NCI-H460 (cell line): ENCODE results near the gene GNAS-AS1. TPM values are rescaled to one million over a fixed set of nuclear protein-coding genes. Genes with fewer than 3 reads are reported as not detected.

Source experiments
- DNase-seq: peaks from one replicate; pipeline ENCODE4 v3.0.0-alpha.2; 2016; ENCODE audit warnings: low read depth; ENCODE audit errors: extremely low read depth
- polyA plus RNA-seq: library from polyadenylated mRNA; depleted of rRNA; stranded (reverse); fragments of >200 nt; gene quantifications from 2 replicates; pipeline ENCODE4 v1.2.3, GENCODE V29; 2014; cell fraction: nucleus; rRNA removed
- total RNA-seq: library from RNA; depleted of rRNA; stranded (reverse); fragments of >200 nt; shearing (Covaris generic); gene quantifications from 2 replicates; pipeline ENCODE4 v1.2.3, GENCODE V29; 2014; rRNA removed

GNAS-AS1 gene
- total RNA-seq: 1.7 and 1.8 TPM in 2 replicates
- polyA plus RNA-seq: 0.26 and 2.1 TPM in 2 replicates

DNA sequence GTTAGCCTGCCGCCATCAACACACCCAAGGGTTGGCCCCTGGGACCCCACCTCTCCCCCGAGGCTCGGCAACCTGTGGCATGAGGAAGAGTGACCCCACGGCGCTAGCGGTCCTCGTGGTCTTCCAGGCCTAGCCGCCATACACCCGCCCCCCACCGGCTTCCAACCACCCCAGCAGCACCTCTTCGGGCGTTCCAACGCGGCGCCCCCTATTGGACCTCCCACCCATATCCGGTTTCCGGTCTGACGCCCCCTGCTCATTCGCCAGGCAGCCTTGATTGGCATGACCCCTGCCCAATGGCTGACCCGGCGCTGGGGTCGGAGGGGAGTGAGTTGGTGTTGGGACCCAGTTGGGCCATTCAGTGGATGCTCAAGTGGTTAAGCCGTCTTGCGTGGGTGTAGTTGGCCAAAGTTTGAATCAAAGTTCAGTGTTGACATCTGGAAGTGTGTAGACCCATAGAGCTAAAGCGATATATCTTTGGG is at the start of gene GNAS-AS1:
GNAS-AS1 (minus strand) TSS at position 210 of the 482 bp plus-strand sequence.
- peak; percentile 90 for DNase-seq

DNA sequence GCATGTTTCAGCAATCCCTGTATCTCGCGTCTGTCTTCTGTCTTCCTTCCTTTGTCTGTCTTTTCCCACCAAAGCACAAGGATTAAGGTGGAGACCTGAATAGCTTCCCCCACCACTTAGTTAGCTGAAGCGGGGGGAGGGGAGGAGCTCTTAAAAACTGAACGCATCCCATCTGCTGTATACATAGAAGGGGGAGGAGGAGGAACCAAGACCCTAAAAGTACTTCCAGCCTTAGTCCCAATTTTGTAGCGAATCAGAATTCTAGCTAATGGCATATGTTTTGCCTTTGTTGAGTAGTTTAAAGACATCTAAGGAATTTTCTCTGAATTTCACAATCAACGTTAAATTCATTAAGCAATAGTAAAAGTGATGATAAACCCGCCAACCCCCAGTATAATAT is 49.7 kb upstream of the GNAS-AS1 start:
- no peak for DNase-seq

DNA sequence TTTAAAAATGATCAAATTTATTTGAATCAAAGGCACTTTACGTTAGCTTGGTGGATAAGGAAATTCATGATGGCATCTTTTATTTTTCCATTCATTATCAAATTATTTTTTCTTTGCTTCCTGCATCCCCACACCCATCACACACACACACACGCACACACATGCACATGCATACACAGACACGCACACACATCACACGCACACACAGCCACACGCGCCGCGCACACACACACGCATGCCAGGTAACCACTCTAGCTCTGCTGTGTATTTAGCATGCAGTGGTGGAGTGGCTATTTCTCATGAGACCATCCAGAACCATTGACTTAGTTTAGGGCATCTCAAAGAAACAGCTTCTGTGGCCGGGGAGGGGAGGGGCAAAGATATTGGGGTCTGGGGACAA is 48.8 kb upstream of the GNAS-AS1 start:
- no peak for DNase-seq

DNA sequence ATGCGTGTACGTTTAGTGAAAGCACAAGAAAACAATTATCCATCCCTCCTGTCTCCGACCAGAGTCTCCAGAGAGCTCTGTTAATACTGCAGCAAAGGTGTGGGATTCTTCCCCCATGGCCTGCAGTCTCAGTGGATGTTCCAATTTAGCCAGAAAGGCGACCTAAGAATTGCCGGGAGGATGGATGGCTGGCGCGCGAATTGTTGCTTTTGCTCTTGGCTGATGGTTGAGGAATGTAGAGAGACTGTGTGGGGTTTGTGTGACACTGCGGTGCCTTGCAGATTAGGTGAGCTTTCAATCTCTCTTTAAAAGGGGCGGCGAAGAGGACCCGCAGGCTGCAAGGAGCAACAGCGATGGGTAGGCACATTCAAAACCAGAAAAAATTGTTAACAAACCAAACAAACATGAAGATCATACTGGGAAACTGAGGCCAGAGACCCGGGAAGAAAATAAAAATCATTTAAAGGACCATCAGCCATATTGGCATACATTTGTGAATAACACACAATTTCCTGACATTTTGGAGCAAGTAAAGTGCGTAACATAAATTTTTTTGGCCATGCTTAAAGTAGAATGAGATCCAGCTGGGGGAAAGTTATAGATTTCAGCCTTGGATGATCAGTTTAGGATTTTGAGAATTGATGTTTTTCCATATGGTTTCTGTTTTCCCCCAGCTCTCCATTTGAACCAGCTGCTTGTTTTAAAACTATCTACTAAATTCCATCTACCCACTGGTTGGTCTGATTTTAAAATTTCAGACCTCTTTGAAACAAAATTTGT is 48.1 kb upstream of the GNAS-AS1 start:
- DNase-seq: no peak

DNA sequence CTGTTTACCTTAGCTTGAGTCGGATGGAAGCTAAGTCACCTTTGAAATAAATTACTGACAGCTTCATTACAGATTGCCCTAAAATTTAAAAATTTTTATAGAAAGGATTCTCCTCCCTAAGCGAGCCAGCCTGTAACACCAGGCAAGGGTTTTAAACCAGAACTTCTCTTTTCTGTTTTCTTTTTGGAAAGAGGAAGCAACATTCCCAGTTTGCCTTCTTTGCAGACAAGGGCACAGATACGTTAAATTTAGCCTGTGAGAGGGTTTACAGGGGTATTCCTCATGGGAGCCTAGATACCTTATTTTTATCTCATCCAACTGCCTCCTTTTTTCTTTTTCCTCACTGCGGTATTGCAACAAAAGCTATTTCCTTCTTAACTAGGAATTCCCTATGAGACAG is 46.8 kb upstream of the GNAS-AS1 start:
- no peak for DNase-seq

DNA sequence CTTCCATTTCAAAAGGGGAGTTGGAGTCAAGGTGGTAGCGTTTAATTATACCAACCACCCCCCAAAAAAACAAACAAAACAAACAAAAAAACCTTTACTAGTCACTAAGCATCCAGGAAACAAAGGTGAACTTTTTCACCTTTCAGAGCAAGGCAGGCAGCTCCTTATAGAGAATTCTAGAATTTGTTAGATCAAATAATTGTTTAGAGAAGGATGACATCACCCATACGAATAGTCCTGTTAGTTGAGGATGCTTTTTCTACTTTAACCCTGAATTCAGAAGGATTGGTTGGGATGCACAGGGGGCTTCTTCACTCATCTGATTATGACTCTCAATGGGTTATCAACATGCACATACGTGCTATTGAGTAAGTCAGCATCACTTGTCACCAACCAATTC is 46.1 kb upstream of the GNAS-AS1 start:
- DNase-seq: no peak

DNA sequence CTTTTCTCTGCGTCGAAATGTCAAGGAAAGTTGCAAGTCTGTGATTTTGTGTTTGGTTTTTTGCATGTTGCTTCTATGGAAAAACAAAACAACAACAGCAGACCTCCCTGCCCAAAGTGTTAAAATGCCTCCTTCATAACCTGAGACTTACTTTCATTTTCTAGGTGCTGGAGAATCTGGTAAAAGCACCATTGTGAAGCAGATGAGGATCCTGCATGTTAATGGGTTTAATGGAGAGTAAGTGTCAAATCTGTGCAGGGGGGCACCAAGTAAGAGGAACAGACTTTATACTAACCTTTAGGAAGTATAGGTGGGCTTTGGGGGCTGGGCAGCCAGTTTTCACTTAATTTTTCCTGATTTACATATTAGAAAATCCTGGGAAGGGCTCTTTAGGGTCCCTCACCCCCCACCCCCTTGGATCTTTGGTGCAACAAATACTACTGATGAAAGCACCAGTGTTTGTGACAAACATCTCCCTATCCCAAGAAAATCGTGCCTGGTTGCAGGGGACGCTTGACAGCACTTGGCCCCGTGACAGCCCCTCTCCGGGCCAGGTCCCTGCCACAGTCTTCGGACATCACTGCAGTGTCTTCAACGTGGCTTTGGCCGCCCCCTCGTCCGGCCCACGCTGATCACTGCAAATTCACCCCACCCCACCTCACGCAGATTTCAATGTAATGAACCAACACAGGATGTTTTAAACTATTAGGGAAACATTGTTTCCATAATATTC is 44.9 kb upstream of the GNAS-AS1 start:
- DNase-seq: no peak

DNA sequence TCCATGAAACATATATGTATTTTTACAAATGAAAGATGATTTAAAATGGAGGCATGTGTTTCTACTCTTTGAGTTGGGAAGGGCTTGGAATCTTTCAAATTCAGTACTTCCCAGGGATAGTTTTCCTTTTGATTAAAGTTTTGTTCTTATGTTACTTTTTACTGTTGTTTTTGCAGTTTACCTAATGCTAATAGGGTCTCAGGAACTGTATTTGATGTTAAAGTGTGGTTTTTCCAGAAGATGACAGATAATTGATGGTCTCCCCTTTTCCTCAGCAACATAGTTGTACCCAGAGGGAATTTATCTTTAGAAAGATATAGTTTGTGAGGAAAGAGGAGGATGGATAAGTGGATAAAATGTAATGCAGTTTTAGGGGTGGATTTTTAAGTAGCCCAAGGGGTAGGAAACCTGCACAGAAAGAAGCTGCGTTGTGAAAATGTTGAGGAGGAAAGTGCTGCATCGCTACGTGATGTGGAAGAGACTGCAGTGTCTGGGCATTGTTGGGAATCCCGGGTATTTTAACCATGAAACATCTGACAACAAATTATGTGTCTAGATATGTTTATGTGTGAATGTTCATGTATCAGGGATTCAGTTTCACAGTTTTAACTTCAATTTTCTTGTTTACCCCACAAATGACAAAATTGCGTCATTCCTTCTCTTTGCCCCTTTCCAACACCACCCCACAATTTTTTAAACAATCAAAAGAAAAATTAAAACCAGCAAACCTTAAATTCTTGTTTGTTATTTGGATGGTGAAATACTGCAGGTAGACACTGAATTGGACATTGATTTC is 44.1 kb upstream of the GNAS-AS1 start:
- DNase-seq: no peak

DNA sequence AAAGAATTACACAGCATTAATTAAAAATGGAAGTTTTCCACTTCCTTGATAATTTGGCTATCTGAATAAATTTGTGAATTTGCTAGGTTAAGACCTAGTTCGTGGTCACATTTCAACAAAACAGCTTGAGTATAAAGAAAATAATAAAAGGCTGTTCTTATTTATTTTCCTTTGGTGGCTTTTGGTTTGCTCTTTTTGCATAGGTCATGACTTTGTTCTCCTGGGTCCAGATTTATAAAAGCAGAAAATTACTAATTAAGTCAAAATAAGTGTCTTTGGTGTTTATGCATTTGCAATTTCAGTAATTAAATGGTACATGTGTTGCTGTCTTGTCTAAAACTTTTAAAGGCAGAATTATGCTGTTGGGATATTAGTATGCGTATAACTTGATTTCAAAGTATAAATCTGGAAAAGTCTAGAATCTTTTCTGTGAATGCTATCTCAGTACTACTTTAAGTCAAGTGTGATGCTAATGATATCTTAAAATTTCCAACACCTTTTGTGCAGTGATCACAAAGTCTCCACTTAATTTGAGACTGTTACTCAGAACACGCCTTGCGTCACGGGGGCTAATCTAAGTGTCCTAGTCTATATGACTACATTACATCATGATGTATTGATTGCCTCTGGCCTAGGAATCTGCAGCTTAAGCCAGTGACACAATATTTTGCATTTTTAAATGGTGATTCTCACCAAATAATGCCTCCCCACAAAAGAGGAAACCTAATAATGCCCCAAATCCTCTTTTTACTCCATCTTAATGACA is 42.8 kb upstream of the GNAS-AS1 start:
- DNase-seq: no peak

DNA sequence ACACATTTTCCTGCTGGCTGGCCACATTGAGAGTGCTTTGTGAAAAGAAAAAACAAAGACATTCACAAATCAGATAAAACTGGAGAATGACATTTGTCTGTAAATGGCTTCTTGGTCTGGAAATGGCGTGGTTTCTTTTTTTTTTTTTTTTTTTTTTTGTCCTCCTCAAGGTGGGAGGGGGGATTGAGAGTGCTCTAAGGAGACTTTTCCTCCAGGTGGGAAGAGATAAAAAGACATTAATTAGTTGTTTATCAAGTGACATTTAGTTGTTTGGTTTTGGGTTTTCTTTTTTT is 42.2 kb upstream of the GNAS-AS1 start:
- no peak for DNase-seq

DNA sequence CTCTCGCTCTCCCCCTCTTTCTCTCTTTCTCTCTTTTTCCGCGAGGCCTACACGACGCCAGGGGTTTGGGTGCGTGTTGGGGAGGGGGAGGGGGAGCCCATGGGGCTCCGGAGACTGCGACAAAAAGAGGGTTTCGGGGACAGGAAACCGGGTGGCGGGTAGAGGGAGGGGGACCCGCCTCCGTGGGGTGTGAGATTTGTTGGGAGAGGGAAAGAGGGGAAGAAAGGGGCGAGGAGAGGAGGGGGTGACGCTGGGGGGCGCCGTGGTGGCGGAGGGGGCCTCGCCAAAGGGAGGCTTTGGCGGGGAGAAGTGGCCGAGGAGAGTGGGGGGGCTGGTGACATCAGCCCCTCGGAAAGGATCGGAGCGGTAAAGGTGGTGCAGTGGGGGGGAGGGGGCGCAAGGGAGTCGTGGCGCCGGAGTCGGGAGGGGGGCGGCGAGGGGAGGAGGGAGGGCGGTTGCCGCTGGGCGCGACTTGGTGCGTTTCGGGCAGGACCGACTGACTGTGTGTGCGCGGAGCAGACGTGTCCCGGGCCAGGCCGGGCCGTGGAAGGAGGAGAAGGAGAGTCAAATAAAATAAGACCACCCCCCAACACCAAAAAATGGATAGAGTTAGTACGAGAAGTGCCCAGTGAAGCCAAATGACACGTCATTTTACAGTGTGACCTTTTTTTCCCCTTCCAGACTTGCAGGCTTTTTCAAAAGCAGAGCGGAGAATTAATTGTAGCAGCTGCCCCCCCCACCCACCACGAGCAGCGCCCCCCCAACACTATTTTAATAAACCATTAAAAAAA is 41.6 kb upstream of the GNAS-AS1 start:
- DNase-seq: no peak

DNA sequence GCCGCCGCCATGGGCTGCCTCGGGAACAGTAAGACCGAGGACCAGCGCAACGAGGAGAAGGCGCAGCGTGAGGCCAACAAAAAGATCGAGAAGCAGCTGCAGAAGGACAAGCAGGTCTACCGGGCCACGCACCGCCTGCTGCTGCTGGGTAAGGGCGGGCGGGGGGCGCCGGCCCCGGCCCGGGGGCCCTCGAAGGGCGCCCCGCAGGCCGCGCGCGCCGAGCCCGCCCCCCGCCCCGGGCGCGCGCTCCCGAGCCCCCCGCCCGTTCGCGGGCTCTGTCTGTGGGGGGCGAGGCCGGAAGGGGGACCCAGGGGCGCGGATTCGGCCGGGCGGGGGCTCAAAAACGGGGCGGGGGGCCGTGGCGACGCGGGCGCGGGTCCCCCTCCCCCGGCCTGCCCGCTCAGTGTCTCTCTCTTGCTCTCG is 41.0 kb upstream of the GNAS-AS1 start:
- no peak for DNase-seq

DNA sequence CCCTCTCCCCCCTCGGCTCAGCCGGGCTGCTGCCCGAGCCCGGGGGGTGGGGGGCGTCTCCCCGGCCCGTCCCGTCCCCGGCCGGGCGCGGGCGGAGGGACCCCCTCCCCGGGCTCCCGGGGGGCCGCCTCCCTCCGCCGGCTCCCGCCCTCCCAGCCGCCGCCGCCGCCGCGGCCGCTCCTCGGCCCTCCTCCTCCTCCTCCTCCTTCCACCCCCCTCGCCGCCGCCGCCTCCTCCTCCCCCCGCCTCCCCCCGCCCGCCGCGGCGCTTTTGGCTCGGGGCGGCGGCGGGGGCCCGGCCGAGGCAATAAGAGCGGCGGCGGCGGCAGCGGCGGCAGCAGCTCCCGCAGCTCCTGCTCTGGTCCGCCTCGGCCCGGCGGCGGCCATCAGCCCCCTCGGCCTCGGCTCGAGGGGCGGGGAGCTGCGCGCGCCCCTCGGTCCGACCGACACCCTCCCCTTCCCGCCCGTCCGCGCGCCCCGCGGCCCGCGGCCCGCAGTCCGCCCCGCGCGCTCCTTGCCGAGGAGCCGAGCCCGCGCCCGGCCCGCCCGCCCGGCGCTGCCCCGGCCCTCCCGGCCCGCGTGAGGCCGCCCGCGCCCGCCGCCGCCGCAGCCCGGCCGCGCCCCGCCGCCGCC is 40.5 kb upstream of the GNAS-AS1 start:
- DNase-seq: peak; percentile 68

DNA sequence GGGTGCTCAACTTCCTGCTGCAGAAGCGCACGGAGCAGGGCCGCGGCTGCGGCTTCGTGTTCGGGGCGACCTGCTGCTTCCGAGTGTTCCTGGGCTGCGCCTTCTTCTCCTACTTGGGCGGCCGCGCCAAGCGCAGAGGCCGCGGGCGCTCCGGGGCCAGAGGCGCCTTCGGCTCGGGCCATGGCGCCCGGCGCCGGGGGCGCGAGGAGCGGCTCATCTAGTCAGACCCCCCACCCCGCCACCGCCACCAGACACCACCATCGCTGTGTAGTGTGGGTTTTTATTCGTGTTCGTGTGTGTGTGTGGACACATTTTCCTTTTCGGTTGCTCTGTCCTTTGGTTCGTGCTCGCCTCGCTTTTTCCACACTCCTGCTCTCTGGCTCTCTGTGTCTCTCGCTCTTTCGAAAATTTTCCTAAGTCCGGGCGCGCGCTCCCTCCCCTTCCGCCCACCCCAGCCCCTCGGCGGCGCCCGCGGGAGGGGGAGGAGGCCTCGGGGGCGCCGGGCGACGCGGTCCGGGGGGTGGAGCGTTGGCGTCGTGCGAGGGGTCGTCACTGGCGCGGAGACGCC is 39.9 kb upstream of the GNAS-AS1 start:
- DNase-seq: no peak

DNA sequence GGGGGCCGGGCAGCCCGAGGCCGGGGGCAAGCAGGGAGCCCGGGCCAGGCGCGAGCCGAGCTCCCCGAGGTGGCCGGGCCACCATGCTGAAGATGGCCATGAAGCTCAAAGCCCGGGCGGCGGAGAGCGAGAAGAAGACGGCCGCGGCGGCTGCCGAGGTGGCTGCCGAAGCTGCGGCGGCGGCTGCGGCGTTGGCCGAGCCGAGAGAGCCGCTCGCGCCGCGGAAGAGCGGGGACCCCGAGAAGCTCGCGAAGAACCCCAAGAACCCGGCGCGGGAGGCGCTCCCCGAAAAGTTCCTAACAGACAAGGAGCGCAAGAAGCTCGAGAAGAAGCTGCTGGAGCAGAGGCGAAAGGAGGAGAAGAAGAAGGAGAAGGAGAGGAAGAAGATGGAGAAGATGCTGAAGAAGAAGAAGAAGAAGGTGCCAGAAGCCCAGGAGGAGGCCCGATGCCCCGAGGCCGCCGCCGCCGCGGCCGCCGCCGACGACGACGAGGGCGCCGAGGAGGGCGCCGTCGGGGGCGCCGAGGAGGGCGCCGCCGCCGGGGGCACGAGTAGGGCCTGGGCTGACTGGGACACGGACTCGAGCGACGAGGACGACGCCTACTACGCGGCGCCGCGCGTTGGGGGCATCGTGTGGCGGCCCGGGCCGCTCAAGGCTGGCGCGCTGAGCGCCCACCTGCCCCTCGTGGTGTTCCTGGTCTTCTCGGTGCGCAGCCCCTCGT is 39.3 kb upstream of the GNAS-AS1 start:
- no peak for DNase-seq

DNA sequence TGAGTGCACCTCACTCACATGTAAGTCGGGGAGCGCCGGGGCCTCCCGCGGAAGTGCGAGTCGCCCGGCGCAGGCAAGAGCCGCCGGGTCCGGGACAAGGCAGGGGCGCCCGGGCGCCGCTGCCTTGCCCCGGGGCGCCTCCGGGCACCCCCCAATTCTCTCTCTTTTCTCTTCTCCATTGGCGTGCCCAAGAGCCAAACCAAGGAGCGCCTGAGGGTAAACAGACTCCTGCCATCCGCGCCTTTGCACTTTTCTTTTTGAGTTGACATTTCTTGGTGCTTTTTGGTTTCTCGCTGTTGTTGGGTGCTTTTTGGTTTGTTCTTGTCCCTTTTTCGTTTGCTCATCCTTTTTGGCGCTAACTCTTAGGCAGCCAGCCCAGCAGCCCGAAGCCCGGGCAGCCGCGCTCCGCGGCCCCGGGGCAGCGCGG is 38.6 kb upstream of the GNAS-AS1 start:
- no peak for DNase-seq

DNA sequence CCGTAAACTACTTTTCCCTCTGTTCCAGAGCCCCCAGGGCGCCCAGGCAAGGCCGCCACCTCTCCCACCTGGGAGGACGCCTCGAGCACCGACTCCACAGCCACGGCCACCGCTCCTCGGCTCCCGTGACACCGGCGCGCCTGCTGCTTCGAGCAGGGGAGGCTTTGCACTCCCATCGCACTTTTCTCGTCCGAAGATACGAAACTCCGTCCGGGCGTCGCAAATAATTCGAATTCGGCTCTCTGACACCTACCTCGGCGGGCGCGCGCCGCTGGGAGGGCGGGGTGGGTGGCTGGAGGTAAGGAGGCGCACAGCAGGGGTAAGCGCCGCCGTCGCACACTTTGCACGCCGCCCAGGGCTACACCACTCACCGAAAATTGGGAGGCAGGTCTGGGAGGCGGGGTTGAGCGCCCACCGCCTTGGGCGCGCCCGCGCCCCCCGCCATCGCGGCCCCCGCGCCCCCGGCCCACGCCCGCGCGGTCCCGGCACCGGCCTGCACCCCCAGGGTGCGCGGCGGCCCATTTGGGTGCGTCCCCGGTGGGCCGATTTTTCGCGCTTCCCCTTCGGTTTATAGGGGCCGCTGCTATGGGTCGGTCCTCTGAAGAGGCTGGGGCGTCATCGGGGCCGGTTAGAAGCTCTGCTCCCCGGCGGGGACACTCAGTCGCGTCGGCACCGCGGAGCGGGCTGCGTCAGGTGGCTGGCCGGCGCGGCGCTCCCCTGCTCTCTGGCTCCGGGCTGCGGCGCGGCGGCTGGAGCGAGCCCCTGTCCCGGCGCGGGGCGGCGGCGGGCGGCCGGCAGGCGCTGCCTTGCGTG is 38.0 kb upstream of the GNAS-AS1 start:
- DNase-seq: peak; percentile 83
